ENCODE data around the gene DYNC1LI1. TPM values are rescaled to one million over a fixed set of nuclear protein-coding genes. Genes with fewer than 3 reads are reported as not detected.

DYNC1LI1 gene
- total RNA-seq, 6 experiments from 2014 or later, result 43.6 to 51.8 (median 46.3) TPM

GRCh38 chr3:32552013-32552412 lies 18.6 kb downstream of the DYNC1LI1 start:
- Mint-ChIP-seq H3K4me3 (no peak overlapping the region), H3K4me1 (ENCODE audit: low read depth) (peaks cover 15% of the 10 kb centered on the region; the same call in 1 of the 2 replicates)

GRCh38 chr3:32551496-32551895 lies 19.2 kb downstream of the DYNC1LI1 start:
- Mint-ChIP-seq H3K36me3 (ENCODE audit: low read depth) (peaks cover 3% of the 10 kb centered on the region), H3K27ac (no peak overlapping the region; the same call in 1 of the 2 replicates), H3K27me3 (ENCODE audit: insufficient read depth) (no peaks in the 10 kb centered on the region)

More at GRCh38 chr3:32552013-32552412, 18.6 kb downstream of the DYNC1LI1 start:
- H3K36me3 Mint-ChIP-seq (ENCODE audit: low read depth), result no peaks in the 10 kb centered on the region; the same call in 1 of the 2 replicates
- H3K9me3 Mint-ChIP-seq, result no peaks in the 10 kb centered on the region
- no peaks in the 10 kb centered on the region for H3K27me3 Mint-ChIP-seq (ENCODE audit: insufficient read depth)
- no peak overlapping the region for H3K27ac Mint-ChIP-seq
- no peak for DNase-seq
- no peak for TF ChIP-seq CTCF (IDR thresholded peaks at IDR 0.05)

GRCh38 chr3:32551087-32551486 lies 19.6 kb downstream of the DYNC1LI1 start:
- H3K4me3 Mint-ChIP-seq, result no peak overlapping the region
- no peak for DNase-seq
- TF ChIP-seq CTCF (IDR thresholded peaks at IDR 0.05), result no peak
- H3K4me1 Mint-ChIP-seq (ENCODE audit: low read depth), result peaks cover 15% of the 10 kb centered on the region; the same call in 1 of the 2 replicates
- H3K27ac Mint-ChIP-seq, result no peak overlapping the region; the same call in 1 of the 2 replicates
- H3K36me3 Mint-ChIP-seq (ENCODE audit: low read depth), result peaks cover 5% of the 10 kb centered on the region
- H3K27me3 Mint-ChIP-seq (ENCODE audit: insufficient read depth), result no peaks in the 10 kb centered on the region
- no peaks in the 10 kb centered on the region for H3K9me3 Mint-ChIP-seq

More at GRCh38 chr3:32551496-32551895, 19.2 kb downstream of the DYNC1LI1 start:
- no peak for DNase-seq
- Mint-ChIP-seq H3K4me3 (no peak overlapping the region), H3K9me3 (no peaks in the 10 kb centered on the region), H3K4me1 (ENCODE audit: low read depth) (peaks cover 15% of the 10 kb centered on the region; the same call in 1 of the 2 replicates)
- TF ChIP-seq CTCF (IDR thresholded peaks at IDR 0.05), result no peak

GRCh38 chr3:32545305-32545704 lies 25.4 kb downstream of the DYNC1LI1 start:
- TF ChIP-seq CTCF (IDR thresholded peaks at IDR 0.05), result no peak
- no peaks in the 10 kb centered on the region for H3K27me3 Mint-ChIP-seq (ENCODE audit: insufficient read depth)
- H3K4me1 Mint-ChIP-seq (ENCODE audit: low read depth), result peaks cover 15% of the 10 kb centered on the region
- H3K4me3 Mint-ChIP-seq, result no peak overlapping the region
- no peaks in the 10 kb centered on the region for H3K9me3 Mint-ChIP-seq
- no peak for DNase-seq
- no peak overlapping the region for H3K27ac Mint-ChIP-seq
- H3K36me3 Mint-ChIP-seq (ENCODE audit: low read depth), result peaks cover 5% of the 10 kb centered on the region

GRCh38 chr3:32544894-32545293 lies 25.8 kb downstream of the DYNC1LI1 start:
- no peaks in the 10 kb centered on the region for H3K27me3 Mint-ChIP-seq (ENCODE audit: insufficient read depth)
- H3K36me3 Mint-ChIP-seq (ENCODE audit: low read depth), result peaks cover 5% of the 10 kb centered on the region
- TF ChIP-seq CTCF (IDR thresholded peaks at IDR 0.05), result no peak
- no peak overlapping the region for H3K4me3 Mint-ChIP-seq
- H3K4me1 Mint-ChIP-seq (ENCODE audit: low read depth), result peaks cover 15% of the 10 kb centered on the region
- H3K27ac Mint-ChIP-seq, result peak overlapping the region; percentile 79
- H3K9me3 Mint-ChIP-seq, result no peaks in the 10 kb centered on the region
- no peak for DNase-seq

GRCh38 chr3:32542807-32543206 lies 27.9 kb downstream of the DYNC1LI1 start:
- Mint-ChIP-seq H3K9me3 (no peaks in the 10 kb centered on the region), H3K27ac (no peak overlapping the region), H3K27me3 (ENCODE audit: insufficient read depth) (no peaks in the 10 kb centered on the region), H3K4me1 (ENCODE audit: low read depth) (peaks cover 15% of the 10 kb centered on the region), H3K36me3 (ENCODE audit: low read depth) (peaks cover 5% of the 10 kb centered on the region), H3K4me3 (no peak overlapping the region)
- no peak for DNase-seq
- TF ChIP-seq CTCF (IDR thresholded peaks at IDR 0.05), result no peak

All from HFFc6 (cell line).